ENCODE results near the gene ZNF10. TPM values are rescaled to one million over a fixed set of nuclear protein-coding genes. Genes with fewer than 3 reads are reported as not detected.

ZNF10 gene
- polyA plus RNA-seq, 1 donor (not counting 4 experiments of a cell fraction or from before 2014, with no cell fraction given), result 6.3 TPM

DNA sequence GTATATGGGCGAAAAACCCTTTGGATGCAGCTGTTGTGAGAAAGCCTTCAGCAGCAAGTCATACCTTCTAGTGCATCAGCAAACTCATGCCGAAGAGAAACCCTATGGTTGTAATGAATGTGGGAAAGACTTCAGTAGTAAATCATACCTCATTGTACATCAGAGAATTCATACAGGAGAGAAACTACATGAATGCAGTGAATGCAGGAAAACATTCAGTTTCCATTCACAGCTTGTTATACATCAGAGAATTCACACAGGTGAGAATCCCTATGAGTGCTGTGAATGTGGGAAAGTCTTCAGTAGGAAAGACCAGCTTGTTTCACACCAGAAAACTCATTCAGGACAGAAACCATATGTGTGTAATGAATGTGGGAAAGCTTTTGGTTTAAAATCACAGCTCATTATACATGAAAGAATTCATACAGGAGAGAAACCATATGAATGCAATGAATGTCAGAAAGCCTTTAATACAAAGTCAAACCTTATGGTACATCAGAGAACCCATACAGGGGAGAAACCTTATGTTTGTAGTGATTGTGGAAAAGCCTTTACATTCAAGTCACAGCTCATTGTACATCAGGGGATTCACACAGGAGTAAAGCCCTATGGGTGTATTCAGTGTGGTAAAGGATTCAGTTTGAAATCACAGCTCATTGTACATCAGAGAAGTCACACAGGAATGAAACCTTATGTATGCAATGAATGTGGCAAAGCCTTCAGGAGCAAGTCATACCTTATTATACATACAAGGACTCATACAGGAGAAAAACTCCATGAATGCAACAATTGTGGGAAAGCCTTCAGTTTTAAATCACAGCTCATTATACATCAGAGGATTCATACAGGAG is 72.3 kb downstream of the ZNF10 start:
- DNase-seq (ENCODE audit: low read depth, low spot score), result no peak
- TF ChIP-seq EZH2 (IDR thresholded peaks at IDR 0.05; ENCODE audit: low read length), result no peak
- TF ChIP-seq, protein P1, sequence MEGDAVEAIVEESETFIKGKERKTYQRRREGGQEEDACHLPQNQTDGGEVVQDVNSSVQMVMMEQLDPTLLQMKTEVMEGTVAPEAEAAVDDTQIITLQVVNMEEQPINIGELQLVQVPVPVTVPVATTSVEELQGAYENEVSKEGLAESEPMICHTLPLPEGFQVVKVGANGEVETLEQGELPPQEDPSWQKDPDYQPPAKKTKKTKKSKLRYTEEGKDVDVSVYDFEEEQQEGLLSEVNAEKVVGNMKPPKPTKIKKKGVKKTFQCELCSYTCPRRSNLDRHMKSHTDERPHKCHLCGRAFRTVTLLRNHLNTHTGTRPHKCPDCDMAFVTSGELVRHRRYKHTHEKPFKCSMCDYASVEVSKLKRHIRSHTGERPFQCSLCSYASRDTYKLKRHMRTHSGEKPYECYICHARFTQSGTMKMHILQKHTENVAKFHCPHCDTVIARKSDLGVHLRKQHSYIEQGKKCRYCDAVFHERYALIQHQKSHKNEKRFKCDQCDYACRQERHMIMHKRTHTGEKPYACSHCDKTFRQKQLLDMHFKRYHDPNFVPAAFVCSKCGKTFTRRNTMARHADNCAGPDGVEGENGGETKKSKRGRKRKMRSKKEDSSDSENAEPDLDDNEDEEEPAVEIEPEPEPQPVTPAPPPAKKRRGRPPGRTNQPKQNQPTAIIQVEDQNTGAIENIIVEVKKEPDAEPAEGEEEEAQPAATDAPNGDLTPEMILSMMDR (optimal IDR thresholded peaks at IDR 0.05 in 1 of 3, IDR thresholded peaks at IDR 0.05 in 1 of 3, conservative IDR thresholded peaks at IDR 0.05 in 1 of 3; ENCODE audit: extremely low read depth in 1 of 3, insufficient read depth in 2 of 3, low read length in 3 of 3), result no peak
- Histone ChIP-seq H3K4me1 (ENCODE audit: control insufficient read depth, extremely low read depth, insufficient read depth, low read length) (no peaks in the 10 kb centered on the region), H3K9me1 (ENCODE audit: control insufficient read depth, extremely low read depth, insufficient read depth, low read length) (no peaks in the 10 kb centered on the region), H3K4me2 (ENCODE audit: control insufficient read depth, extremely low read depth, insufficient read depth, low read depth, low read length) (no peak overlapping the region), H3K9me3 (ENCODE audit: control insufficient read depth, low read depth, low read length) (peaks cover 43% of the 10 kb centered on the region), H2AFZ (ENCODE audit: control insufficient read depth, low read length) (no peak overlapping the region), H3K9ac (ENCODE audit: control insufficient read depth, extremely low read depth, insufficient read depth, low read length) (no peak overlapping the region), H3K4me3 (ENCODE audit: control insufficient read depth in 2 of 3, extremely low read depth in 1 of 3, insufficient read depth in 2 of 3, low read depth in 1 of 3, low read length in 3 of 3) (no peak overlapping the region), H4K20me1 (ENCODE audit: control insufficient read depth, extremely low read depth, insufficient read depth, low read length) (no peaks in the 10 kb centered on the region), H3K27ac (ENCODE audit: control insufficient read depth, insufficient read depth, low read length) (no peak overlapping the region), H3K36me3 (ENCODE audit: control insufficient read depth in 2 of 2, extremely low read depth in 1 of 2, insufficient read depth in 2 of 2, low read length in 2 of 2) (peaks cover 7 to 8% of the 10 kb centered on the region in 2 experiments), H3K79me2 (ENCODE audit: control insufficient read depth, insufficient read depth, low read length) (no peaks in the 10 kb centered on the region), H3K27me3 (ENCODE audit: control insufficient read depth, extremely low read depth, insufficient read depth, low read length) (no peaks in the 10 kb centered on the region)
- dilution Hi-C loops (cut with MboI; ENCODE audit: extremely low pct_ligation_motif_present, low sequenced_read_pairs), result no loop called here
- no peak for FAIRE-seq

DNA sequence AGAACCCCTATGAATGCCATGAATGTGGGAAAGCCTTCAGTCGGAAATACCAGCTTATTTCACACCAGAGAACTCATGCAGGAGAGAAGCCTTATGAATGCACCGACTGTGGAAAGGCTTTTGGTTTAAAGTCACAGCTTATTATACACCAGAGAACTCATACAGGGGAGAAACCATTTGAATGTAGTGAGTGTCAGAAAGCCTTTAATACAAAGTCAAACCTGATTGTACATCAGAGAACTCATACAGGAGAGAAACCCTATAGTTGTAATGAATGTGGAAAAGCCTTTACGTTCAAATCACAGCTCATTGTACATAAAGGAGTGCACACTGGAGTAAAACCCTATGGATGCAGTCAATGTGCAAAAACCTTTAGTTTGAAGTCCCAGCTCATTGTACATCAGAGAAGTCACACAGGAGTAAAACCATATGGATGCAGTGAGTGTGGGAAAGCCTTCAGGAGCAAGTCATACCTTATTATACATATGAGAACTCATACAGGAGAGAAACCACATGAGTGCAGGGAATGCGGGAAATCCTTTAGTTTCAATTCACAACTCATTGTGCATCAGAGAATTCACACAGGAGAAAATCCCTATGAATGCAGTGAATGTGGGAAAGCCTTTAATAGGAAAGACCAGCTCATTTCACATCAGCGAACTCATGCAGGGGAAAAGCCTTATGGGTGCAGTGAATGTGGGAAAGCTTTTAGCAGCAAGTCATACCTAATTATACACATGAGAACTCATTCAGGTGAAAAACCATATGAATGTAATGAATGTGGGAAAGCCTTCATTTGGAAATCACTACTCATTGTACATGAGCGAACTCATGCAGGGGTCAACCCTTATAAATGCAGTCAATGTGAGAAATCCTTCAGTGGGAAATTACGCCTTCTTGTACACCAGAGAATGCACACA is 73.2 kb downstream of the ZNF10 start:
- Histone ChIP-seq H3K79me2 (ENCODE audit: control insufficient read depth, insufficient read depth, low read length) (no peaks in the 10 kb centered on the region), H3K9me3 (ENCODE audit: control insufficient read depth, low read depth, low read length) (peaks cover 47% of the 10 kb centered on the region), H3K4me2 (ENCODE audit: control insufficient read depth, extremely low read depth, insufficient read depth, low read depth, low read length) (no peak overlapping the region), H3K27me3 (ENCODE audit: control insufficient read depth, extremely low read depth, insufficient read depth, low read length) (no peaks in the 10 kb centered on the region), H3K4me1 (ENCODE audit: control insufficient read depth, extremely low read depth, insufficient read depth, low read length) (no peaks in the 10 kb centered on the region), H3K27ac (ENCODE audit: control insufficient read depth, insufficient read depth, low read length) (no peak overlapping the region), H3K4me3 (ENCODE audit: control insufficient read depth in 2 of 3, extremely low read depth in 1 of 3, insufficient read depth in 2 of 3, low read depth in 1 of 3, low read length in 3 of 3) (no peak overlapping the region), H4K20me1 (ENCODE audit: control insufficient read depth, extremely low read depth, insufficient read depth, low read length) (no peaks in the 10 kb centered on the region), H3K36me3 (ENCODE audit: control insufficient read depth in 2 of 2, extremely low read depth in 1 of 2, insufficient read depth in 2 of 2, low read length in 2 of 2) (peaks cover 7 to 8% of the 10 kb centered on the region in 2 experiments), H3K9me1 (ENCODE audit: control insufficient read depth, extremely low read depth, insufficient read depth, low read length) (no peaks in the 10 kb centered on the region), H3K9ac (ENCODE audit: control insufficient read depth, extremely low read depth, insufficient read depth, low read length) (no peak overlapping the region), H2AFZ (ENCODE audit: control insufficient read depth, low read length) (no peak overlapping the region)
- no peak for TF ChIP-seq EZH2 (IDR thresholded peaks at IDR 0.05; ENCODE audit: low read length)
- TF ChIP-seq, protein P1 (optimal IDR thresholded peaks at IDR 0.05 in 1 of 3, IDR thresholded peaks at IDR 0.05 in 1 of 3, conservative IDR thresholded peaks at IDR 0.05 in 1 of 3; ENCODE audit: extremely low read depth in 1 of 3, insufficient read depth in 2 of 3, low read length in 3 of 3), result no peak
- DNase-seq (ENCODE audit: low read depth, low spot score), result no peak
- dilution Hi-C loops (cut with MboI; ENCODE audit: extremely low pct_ligation_motif_present, low sequenced_read_pairs), result no loop called here
- FAIRE-seq, result no peak
